ENCODE data around the gene CPE.

- TF ChIP-seq CTCF (IDR thresholded peaks at IDR 0.05) = no peak
- no peak for TF ChIP-seq POLR2A (IDR thresholded peaks at IDR 0.05)
Measured at GRCh38 chr4:165426823-165427222, 48.0 kb downstream of the CPE start.

Data from body of pancreas (tissue), 4 donors.